Right ventricle myocardium inferior (tissue), 1 donor: ENCODE results near the gene CLIC3. TPM values are rescaled to one million over a fixed set of nuclear protein-coding genes. Genes with fewer than 3 reads are reported as not detected.
A peak's percentile ranks its signal among the peaks of the same experiment; 100 is the strongest.
"Not testable (repeated sequence)": the region's sequence is repeated elsewhere in the genome, so short reads cannot be mapped to it uniquely, and the experiment has no call there.

Experiments
- ATAC-seq: fragments of 200-7000 bp; cut with Tn5 transposase; one replicate; pipeline ENCODE4 v1.9.1; 2020; ENCODE audit warnings: mild to moderate bottlenecking, moderate library complexity
- DNase-seq: peaks from one replicate; pipeline ENCODE4 v3.0.0; 2021; ENCODE audit errors: missing footprints
- intact Hi-C: fragments of 100-400 bp; cut with DNase I; formaldehyde crosslinking; loops from one replicate; pipeline ENCODE4 v1.11.0; 2022
- total RNA-seq: library from RNA; stranded (reverse); fragmentation: NEBNext Ultra II Directional; extraction: Animal tissue kit (Norgen Biotek cat#: 25700); gene quantifications from one replicate; pipeline ENCODE4 v1.2.1, GENCODE V29; 2021
- donor health status: DM: no; HTN: yes; CAD: no; lungs with severe emphysema.

The CLIC3 gene
- total RNA-seq, 1 donor from 2014 or later, result 1.1 TPM

DNA sequence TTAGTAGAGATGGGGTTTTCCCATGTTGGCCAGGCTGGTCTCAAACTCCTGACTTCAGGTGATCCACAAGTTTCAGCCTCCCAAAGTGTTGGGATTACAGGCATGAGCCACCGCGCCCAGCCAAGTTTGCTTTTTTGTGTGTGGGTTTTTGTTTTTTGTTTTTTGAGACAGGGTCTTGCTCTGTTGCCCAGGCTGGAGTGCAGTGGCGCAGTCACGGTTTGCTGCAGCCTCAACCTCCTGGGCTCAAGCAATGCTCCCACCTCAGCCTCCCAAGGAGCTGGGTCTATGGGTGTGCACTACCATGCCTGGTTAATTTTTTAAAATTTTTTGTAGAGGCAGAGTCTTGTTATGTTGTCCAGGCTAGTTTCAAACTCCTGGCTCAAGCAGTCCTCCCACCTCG, 37.1 kb upstream of the CLIC3 start:
- ATAC-seq, DNase-seq, intact Hi-C loops: not testable (repeated sequence)

- DNase-seq, result peak; percentile 91
- ATAC-seq, result peak; percentile 37
- intact Hi-C loops, result no loop called here
Measured at GRCh38 chr9:137032858-137033257, 36.5 kb upstream of the CLIC3 start.

DNA sequence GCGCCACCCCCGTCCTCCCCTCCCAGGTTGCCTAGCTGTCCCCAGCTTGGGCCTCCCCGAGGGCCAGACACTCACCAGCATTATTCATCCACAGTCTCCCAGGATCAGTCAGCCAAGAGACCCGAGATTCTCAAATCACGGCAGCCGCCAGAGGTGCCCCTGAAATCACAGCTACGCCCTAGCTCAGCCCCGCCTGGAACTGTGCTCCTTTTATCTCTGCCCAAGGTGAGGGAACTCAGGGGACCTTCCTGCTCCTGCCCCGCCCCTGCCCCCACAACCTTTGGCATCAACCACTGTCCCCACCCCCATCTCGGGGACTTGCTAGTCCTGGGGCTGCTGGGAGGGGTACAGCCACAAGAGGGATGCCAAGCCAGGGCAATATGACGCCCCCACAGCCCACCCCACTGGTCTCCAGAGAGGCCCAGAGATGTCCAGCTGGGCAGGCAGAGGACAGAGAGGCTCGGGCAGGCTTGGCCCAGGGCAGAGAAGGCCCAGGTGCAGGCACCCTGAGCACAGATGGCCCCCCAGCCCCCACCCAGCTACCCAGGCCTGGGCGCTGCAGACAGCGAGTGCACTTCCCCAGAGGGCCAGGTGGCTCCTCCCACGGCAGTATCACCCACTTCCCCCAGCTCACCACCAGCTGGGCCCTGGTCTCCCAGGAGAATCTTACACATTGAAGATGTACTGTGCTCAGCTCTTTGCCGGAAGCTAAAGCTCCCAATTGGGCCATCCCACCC, 35.7 kb upstream of the CLIC3 start, which contains the start of gene FUT7:
Gene FUT7, minus strand, starts transcription at position 185 of the 737 bp plus-strand sequence. Its CDS starts 97 bp downstream, at position 88.
- no peak for ATAC-seq
- intact Hi-C loops, result no loop called here
- DNase-seq, result no peak

DNA sequence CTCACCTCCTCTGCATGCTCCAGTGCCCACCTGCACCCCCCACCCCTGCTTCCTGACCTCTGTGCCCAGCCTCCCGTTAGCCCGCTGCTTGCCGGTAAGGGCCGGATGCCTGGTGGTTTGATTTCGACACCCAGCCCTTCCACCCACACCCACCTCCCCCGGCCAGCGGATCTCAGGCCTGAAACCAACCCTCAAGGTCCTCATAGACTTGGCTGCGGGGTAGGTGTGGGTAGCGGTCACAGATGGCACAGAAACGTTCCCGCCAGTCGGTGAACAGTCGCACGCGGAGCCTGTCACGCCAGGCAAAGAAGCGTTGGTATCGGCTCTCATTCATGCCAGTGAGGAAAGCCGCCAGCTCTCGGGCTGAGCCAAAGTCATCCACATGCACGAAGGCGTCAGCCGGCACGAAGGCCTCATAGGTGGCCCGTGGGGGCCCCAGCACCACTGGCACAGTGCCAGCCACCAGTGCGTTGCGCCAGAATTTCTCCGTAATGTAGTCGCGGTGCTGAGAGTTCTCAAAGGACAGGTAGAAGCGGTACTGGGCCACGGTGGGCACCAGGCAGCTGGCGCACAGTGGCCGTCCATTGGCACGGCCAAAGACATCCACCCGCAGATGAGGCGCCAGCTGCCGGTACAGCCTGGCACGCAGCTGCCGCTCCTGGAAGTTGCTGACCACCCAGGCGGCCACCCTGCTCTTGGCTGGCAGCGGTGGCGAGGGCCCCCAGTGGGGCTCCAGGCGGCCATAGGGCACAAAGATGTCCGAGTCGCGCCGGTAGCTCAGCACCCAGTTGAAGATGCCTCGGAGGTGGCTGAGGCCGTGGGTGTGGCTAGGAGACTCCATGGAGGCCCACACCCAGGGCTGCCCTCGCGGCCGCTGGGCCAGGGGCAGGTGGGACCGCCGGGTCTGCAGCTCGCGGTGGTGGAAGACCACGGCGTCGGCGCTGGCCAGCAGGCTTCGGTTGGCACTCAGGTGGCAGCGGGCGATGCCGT, 34.5 kb upstream of the CLIC3 start:
- DNase-seq, result no peak
- intact Hi-C loops, result no loop called here

DNA sequence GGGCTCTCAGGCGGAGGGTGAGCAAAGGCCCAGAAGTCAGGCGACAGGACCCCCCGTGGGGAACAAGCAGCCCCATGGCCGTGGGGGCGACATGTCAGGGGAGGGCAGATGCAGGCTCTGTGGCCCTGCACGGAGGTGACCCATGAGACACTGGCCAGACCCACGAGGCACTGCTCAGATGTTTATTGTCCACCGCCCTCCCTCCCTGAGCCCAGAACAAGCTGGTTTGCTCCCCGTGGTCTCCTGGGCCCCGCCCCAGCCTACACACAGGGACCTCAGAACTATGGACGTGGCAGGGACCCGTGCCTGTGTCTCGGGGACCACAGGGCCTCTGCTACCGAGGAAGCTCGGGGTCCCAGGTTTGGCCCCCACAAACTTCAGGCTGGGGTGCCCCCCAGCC, 33.6 kb upstream of the CLIC3 start:
- no peak for DNase-seq
- intact Hi-C loops, result no loop called here

More for the DNA sequence above, 34.5 kb upstream of the CLIC3 start:
- no peak for ATAC-seq

DNA sequence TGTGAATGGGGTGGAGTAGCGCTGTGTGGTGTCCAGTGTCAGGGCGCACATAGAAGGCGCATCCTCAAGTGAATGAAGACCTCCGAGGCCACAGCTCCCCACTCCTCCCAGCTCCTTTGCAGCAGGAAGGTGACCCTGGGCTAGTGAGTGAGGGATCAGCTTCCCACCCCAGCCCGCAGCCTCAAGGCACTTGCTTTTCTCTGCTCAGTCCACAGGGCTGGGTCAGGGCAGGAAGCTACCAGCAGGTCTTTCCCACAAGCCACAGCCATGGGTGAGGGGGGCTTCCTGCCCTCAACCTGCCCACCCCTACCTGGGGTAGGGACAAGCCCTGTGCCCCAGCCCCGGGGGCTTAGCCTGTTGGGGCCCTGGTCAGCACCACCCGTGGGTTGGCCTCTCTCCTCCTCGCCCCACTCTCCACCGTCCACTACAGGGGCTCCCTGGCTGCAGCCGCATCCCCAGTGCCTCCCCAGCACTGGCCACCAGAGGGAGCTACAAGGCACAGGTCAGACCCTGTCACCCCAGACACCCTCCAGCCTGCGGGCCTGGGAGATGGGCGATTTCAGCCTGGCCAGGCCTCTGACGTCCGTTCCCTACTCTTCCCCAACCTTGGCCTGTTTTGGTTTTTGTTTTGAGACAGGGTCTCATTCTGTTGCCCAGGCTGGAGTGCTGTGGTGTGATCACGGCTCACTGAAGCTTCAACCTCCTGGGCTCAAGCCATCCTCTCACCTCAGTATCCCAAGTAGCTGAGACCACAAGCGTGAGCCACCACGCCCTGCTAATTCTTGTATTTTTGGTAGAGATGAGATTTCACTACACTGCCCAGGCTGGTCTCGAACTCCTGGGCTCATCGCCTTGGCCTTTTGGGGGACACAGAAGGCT, 32.9 kb upstream of the CLIC3 start:
- ATAC-seq (peak; percentile 80), DNase-seq (peak; percentile 93)
- intact Hi-C loops, result loop anchor here (5.0 kb wide), 1 partner anchor 187 kb away; the partner anchor contains the start of gene AJM1

More for the DNA sequence above, 33.6 kb upstream of the CLIC3 start:
- ATAC-seq, result no peak

GRCh38 chr9:137028263-137029057, 32.1 kb upstream of the CLIC3 start:
- intact Hi-C loops, result loop anchor here (5.0 kb wide), 1 partner anchor 186 kb away; the partner anchor contains the start of gene AJM1
- peak; percentile 87 for DNase-seq

GRCh38 chr9:137027369-137028262, 31.2 kb upstream of the CLIC3 start, which contains the start of gene ABCA2:
TSS of gene ABCA2 (minus strand) at chr9:137028237. CDS start at chr9:137028140, 97 bp downstream.
- intact Hi-C loops, result loop anchor here (5.0 kb wide), 1 partner anchor 185 kb away; the partner anchor contains the start of gene AJM1
- ATAC-seq (no peak), DNase-seq (no peak)

More at GRCh38 chr9:137028263-137029057, 32.1 kb upstream of the CLIC3 start:
- ATAC-seq, result peak; percentile 48

DNA sequence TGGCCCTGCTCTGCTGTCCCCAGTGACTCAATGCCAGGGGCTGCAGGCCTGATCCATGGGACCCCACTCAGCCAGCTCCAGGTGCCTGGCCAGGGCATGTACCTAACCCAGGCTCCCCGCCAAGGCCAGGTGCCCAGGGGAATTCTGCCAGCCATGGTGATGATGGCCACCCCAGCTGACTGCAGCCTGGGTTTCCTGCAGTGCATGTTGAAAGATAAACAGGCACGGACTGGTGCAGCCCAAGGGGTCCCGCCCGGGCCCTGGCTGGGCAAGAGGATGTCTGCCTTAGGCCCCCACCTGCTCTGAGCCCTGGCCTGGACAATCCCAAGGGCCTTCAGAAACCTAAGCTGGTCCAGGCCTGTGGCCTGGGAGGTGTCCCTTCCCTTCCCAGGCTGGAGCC, 30.5 kb upstream of the CLIC3 start:
- DNase-seq, result no peak
- intact Hi-C loops, result loop anchor here (5.0 kb wide), 1 partner anchor 185 kb away; the partner anchor contains the start of gene AJM1
- no peak for ATAC-seq

- ATAC-seq, result no peak
- intact Hi-C loops, result loop anchor here (5.0 kb wide), 1 partner anchor 184 kb away; the partner anchor contains the start of gene AJM1
- no peak for DNase-seq
Measured at GRCh38 chr9:137026384-137026783, 30.0 kb upstream of the CLIC3 start.

GRCh38 chr9:137025517-137025966, 29.2 kb upstream of the CLIC3 start:
- ATAC-seq (no peak), DNase-seq (no peak)
- intact Hi-C loops, result loop anchor here (5.0 kb wide), 1 partner anchor 183 kb away; the partner anchor contains the start of gene AJM1

- ATAC-seq (no peak), DNase-seq (no peak)
- intact Hi-C loops, result no loop called here
Measured at GRCh38 chr9:137023583-137023991, 27.2 kb upstream of the CLIC3 start.

DNA sequence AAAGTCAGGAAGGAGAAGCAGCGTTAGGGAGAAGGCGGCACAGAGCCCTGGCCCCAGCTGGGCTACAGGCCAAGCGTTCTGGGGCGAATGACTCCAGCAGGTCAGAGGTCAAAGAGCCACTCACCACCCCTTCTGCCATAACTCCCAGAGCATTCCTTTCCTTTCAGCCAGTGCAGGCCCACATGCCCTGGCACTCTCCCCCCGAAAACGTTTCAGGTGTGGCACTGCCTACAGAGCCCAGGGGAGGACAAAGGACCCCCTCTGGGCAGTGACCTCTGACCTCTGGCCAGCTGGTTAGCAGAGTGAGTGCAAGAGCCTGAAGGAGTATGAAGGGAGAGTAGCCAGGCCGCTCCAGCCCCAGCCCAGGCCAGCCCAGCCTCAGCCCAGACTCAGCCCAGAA, 26.8 kb upstream of the CLIC3 start:
- intact Hi-C loops, result no loop called here
- DNase-seq (no peak), ATAC-seq (no peak)

- ATAC-seq (no peak), DNase-seq (no peak)
- intact Hi-C loops, result no loop called here
Measured at GRCh38 chr9:137022662-137023008, 26.3 kb upstream of the CLIC3 start.

DNA sequence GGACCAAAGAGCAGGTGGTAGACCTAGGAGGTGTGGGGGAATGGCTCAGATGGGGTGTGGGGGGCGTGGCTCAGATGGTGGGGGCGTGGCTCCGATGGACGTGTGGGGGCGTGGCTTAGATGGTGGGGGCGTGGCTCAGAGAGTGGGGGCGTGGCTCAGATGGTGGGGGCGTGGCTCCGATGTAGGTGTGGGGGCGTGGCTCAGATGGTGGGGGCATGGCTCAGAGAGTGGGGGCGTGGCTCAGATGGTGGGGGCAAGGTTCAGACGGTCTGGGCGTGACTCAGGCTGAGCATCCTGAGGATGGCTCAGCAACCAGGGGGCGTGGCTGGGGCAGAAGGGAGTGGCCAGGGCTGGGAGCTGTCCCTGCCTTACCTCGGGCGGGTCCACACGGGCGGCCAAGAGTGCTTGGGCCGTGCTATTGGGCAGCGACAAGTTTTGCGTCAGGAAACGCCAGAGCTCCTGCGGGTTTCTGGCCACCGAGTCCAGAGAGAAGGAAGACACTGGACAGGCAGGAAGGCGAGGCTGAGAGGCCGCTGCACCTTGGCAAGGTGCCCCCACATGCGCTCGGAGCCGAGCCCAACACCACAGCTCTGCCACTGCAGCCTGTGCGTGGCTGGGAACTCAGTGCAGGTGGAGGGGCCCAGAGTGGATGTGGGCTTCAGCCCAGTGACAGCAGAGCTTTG, 25.8 kb upstream of the CLIC3 start:
- no peak for ATAC-seq
- DNase-seq, result no peak
- intact Hi-C loops, result no loop called here

GRCh38 chr9:137021568-137021978, 25.2 kb upstream of the CLIC3 start:
- intact Hi-C loops, result no loop called here
- DNase-seq, result no peak
- ATAC-seq, result no peak
